Activated naive CD4-positive, alpha-beta T cell (primary cell): ENCODE measurements around the gene L3HYPDH.

Experiments
- DNase-seq, 4 experiments: peaks; one replicate each; lab custom pipeline; 2025; lab: John Stamatoyannopoulos, UW

Gene L3HYPDH

GRCh38 chr14:59425322-59425935 lies 58.8 kb downstream of the L3HYPDH start:
- DNase-seq = no peak

GRCh38 chr14:59424341-59425071 lies 59.7 kb downstream of the L3HYPDH start:
- no peak for DNase-seq
